ENCODE measurements around the gene ASB1.

GRCh38 chr2:238475034-238475433 lies 48.3 kb downstream of the ASB1 start:
- TF ChIP-seq CTCF (conservative IDR thresholded peaks at IDR 0.05; ENCODE audit: low read depth, low read length) (no peak), EZH2 (IDR thresholded peaks at IDR 0.05; ENCODE audit: low read length, unreplicated experiment) (no peak), EZH2phosphoT487 (IDR thresholded peaks at IDR 0.05; ENCODE audit: borderline replicate concordance, low read length) (no peak)
